ENCODE results near the gene ZYG11A.

GRCh38 chr1:52892424-52893215 lies 50.1 kb downstream of the ZYG11A start:
- TF ChIP-seq CTCF (IDR thresholded peaks at IDR 0.05) (no peak), POLR2A (IDR thresholded peaks at IDR 0.05) (no peak), EP300 (IDR thresholded peaks at IDR 0.05) (no peak)
